GM19240 (cell line): Measurements from ENCODE around the gene RIPOR2.

Experiments used
- DNase-seq: peaks from one replicate; pipeline ENCODE4 v3.0.0; 2011; ENCODE audit warnings: low spot score; ENCODE audit not compliant: insufficient read length

RIPOR2 gene

GRCh38 chr6:24847402-24847801, 88.4 kb downstream of the RIPOR2 start:
- DNase-seq: no peak

GRCh38 chr6:24845578-24845977, 90.2 kb downstream of the RIPOR2 start:
- DNase-seq: no peak

- no peak for DNase-seq
Observed at GRCh38 chr6:24844903-24845302, 90.9 kb downstream of the RIPOR2 start.

- no peak for DNase-seq
Observed at GRCh38 chr6:24844061-24844460, 91.7 kb downstream of the RIPOR2 start.

- DNase-seq: no peak
Observed at GRCh38 chr6:24840187-24840586, 95.6 kb downstream of the RIPOR2 start.

GRCh38 chr6:24838994-24839393, 96.8 kb downstream of the RIPOR2 start:
- no peak for DNase-seq

- DNase-seq: no peak
Observed at GRCh38 chr6:24838081-24838480, 97.7 kb downstream of the RIPOR2 start.

- no peak for DNase-seq
Observed at GRCh38 chr6:24836109-24836508, 99.7 kb downstream of the RIPOR2 start.

- DNase-seq: no peak
Observed at GRCh38 chr6:24833711-24834386, 101.9 kb downstream of the RIPOR2 start.

- DNase-seq: no peak
Observed at GRCh38 chr6:24832794-24833193, 103.0 kb downstream of the RIPOR2 start.

- no peak for DNase-seq
Observed at GRCh38 chr6:24831771-24832716, 103.7 kb downstream of the RIPOR2 start.

GRCh38 chr6:24829657-24830056, 106.1 kb downstream of the RIPOR2 start:
- DNase-seq: no peak

GRCh38 chr6:24827970-24828369, 107.8 kb downstream of the RIPOR2 start:
- no peak for DNase-seq

GRCh38 chr6:24827162-24827561, 108.6 kb downstream of the RIPOR2 start:
- no peak for DNase-seq

GRCh38 chr6:24825130-24825630, 110.6 kb downstream of the RIPOR2 start:
- no peak for DNase-seq

- DNase-seq: no peak
Observed at GRCh38 chr6:24824142-24824938, 111.4 kb downstream of the RIPOR2 start.

GRCh38 chr6:24823185-24823584, 112.6 kb downstream of the RIPOR2 start:
- no peak for DNase-seq

- no peak for DNase-seq
Observed at GRCh38 chr6:24822696-24823095, 113.1 kb downstream of the RIPOR2 start.

GRCh38 chr6:24821860-24822444, 113.8 kb downstream of the RIPOR2 start:
- no peak for DNase-seq

GRCh38 chr6:24818346-24818745, 117.4 kb downstream of the RIPOR2 start:
- no peak for DNase-seq

- DNase-seq: no peak
Observed at GRCh38 chr6:24809728-24810127, 126.0 kb downstream of the RIPOR2 start.
